ENCODE results near the gene RNF166.

RNF166 gene

DNA sequence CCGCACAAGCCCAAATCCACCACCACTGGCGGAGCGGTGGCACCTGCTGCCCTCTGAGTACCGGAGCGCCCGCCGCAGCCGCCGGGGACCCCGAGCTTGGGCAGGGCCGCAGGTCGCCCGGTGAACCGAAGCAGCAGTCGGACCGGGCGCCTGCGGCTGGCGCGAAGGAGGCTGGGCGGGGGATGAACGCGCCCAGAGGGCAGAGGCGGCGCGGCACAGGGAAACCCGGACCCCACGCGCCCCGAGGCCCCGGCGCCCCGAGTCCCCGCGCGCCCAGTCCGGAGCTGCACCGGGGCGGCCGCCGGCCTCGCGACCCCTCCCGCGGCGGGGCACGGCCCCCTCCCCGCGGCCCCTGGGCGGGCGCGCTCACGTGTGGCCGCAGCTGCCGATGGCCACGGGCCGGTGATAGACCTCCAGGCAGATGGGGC lies 393 bp downstream of the RNF166 start:
- no peak for FAIRE-seq

DNA sequence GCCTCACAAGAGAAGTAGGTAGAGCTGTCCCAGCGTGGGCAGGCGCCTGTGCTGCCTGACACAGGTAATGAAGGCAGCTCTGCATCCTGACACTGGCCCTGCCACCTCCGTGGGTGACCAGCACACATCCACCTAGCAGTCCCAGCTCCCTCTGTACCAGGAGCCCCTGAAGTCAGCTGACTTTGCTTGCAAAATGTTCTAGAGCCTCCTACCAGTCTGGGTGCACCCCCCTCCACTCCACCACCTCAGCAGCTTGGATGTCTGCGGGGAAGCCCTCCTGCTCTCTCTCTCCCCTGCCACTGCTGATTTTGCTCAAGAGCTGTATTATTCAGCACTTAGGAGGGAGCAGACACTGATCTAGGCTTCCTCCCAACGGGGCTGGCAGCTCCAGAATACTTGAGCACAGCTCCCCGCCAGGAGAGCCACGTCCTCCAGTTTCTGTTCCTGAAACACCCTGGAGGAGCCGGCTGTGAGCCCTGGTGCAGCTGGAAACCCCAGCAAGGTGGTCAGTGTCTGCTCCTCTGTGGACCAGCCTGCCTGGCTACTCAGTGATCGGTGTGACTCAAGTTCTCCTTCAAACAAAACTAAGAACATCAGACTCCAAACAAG lies 1.0 kb downstream of the RNF166 start:
- FAIRE-seq, result no peak

DNA sequence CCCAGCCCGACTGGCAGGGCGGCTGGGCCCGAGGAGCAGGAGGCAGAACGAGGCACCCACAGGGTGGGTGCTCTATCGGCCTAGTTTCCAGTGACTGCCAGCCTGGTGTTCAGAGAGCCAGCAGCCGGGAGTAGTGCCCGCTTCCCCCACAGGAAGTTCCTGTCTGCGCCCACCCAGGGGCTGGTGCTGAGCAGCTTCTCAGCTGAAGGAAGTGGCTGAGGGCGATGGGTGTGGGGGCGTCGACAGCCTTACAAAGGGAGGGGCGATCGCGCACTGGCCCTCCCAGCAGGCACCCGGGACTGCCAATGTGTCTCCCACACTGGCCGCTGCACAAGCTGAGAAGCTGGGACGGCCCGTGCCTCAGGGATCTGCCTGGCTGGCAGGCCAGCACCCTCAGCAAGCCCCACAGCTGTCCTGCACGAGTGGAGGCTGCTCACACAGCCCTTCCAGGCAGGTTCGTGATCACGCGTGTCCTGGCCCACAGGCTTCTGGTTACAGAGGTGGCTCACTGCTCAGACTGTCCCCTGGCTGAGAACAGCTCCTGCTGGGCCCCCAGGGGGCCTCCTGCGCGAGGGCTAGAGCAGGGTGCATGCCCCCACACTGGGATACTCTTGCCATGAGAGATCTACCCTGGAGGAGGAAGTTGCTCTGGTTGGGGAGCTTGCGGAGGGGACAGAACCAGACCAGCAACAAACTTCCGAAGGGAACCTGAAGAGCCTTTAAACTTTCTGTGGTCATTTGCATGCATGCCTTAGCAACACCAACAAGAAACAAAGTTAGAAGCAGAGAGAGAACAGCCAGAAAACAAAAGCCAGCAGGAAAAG lies 2.5 kb downstream of the RNF166 start:
- FAIRE-seq, result no peak

DNA sequence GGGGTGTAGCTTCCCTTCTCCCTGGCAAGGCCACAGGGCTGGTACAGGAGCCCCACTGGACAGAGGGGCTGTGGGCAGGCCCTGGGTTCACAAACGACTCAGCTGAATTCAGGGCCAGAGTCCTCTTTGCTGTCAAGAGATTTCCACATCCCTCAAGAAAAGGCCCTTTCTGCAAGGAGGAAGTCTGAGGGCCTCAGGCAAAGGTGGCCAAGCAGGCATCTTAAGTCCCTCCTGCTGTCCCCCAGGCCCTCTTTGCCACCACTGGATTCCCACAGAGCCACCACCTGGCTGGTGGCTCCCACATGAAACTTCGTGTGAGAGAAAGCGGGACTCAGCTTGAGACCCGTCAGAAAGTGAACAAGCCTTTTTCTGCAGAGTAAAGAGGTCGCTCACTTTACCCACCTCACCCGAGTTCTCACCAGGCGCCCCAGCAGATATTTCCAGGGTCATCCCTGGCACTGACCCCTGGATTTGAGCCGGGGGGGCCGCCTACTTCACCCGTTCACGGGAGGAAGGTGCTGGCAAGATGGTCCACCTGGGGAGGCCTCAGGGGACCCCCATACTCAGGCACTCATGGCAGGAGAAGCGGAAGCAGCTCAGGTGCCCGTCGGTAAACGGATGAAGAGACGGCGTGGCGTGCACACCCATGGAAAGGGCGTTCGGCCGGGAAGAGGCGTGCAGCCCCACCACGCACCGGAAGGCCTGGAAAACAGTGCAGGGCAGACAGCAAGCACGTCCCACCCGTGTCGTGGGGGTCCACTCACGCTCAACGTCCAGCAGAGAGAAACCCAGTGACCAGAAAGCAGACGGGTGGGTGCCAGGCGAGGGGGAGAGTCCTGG lies 3.6 kb downstream of the RNF166 start:
- no peak for FAIRE-seq

DNA sequence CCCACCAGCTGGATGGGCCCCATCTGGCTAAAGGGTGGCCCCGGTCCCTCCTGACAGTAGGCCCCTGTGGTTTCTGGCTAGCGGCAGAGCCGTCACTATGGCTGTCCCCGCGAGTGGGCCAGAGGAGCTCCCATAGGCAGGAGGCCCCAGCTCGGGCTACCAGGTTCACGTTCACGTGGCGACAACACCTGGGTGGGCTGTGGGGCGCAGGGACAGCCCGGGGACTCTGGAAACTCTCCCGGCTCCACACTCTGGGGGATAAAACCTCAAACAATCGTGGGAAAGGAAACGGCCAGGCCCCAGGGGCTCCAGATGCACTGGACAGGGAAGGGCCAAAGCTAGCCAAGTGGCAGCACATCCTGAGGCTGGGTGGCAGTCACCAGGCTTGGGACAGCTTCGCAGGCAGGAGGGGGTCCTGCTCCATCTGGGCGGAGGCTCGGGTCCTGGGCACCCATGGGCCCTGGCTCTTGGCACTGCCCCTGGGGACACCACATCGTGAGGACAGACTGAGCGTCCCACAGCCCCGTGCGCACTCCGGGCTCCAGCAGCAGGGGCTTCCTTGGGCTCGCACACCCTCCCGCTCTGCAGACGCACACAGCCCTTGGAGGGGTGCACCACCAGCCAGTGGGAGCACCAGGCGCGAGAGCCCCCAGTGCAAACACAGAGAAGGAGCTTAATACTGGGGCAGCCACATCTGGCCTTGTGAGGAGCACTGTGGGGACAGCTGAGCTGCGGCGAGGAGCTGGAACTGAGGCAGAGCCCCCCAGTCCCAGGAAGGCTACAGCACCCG lies 4.4 kb downstream of the RNF166 start:
- FAIRE-seq, result no peak

DNA sequence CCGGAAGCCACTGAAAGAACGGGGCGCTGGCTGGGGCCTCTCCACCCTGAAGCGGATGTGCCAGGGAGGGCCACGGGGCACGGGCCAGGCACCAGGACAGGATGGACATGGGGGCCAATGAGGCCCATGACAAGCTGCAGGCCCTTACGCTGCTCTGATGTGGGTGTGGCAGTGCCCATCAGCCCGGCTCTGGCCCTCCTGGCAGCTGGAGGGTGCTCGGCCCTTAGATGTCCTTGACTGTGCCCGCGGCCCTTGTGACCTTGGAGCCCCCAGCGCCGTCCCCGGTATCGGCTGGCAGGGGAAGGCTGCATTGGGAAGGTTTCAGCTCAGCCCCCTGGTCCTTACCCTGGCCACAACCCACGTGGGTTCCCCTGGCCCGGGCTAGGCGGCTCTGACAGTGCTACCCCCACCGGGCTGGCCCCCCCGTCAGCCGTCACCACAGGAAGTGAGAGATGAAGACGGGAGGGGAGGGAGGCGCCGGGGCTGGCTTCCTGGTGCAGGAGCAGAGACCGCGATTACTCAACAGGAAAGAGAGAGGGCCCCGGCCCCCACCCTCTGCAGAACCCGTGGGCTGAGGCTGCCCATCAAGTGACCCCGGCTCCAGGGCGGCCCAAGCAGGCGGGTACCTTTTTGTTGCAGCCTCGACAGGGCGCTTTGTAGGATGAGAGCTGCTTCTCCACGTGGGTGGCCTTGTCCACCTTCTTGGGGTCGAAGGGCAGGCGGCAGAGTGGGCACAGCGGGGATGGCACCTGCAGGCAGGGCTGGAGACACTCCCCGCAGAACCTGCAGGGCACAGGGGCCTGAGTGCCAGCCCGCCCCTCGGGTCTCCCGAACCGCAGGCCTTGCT lies 5.3 kb downstream of the RNF166 start:
- FAIRE-seq, result no peak

DNA sequence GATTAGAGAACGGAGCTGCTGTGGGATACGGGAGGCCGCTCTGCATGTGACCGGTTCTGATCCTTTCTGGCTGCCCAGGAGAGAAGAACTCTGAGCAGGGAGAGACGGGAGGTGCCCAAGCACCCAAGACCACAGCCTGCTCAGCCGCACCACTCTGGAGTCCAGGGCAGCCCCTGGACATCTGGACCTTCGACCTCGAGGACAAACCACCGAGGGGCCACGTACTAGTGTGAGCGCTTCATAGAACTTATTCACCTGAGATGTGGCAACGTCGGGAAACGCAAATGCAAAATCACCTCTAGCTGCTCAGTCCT lies 5.9 kb downstream of the RNF166 start:
- no peak for FAIRE-seq

DNA sequence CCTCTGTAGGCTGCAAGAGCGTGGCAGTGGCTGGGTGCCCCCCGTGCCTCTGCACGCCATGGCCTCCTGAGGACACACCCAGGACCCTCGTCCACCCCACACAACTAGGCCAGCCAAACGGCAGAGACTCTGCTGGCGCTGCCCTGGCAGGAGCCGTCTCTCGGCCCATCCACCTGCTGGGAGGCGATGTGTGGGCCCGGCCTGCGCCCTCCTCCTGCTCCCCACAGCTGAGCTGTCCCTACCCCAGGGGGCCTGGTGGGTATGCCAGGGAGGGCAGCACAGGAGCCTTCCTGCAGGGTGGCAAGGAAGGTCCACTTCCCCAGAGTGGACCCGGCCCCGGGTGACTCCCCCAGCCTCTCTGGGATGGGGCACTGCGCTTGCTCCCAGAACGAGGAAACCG lies 7.0 kb downstream of the RNF166 start:
- FAIRE-seq, result no peak

DNA sequence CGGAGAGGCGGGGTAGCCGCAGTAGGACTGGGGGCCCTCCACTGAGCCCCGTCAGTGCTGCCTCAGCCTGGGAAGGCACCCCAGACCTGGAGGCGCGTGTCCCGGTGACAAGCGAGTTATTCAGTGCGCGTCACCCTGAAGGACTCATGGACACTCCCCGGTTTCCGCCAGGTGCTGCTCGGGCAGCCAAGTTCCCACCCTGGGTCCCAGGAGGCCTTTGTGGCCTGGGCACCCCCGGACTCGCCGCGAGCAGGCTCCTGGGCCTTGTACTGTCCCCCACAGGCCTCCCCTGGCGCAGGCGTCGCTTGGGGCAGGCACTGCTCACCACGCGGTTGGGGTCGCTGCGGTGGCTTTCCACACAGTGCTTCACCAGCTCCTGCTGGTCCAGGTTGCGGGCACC lies 7.6 kb downstream of the RNF166 start:
- FAIRE-seq, result no peak

DNA sequence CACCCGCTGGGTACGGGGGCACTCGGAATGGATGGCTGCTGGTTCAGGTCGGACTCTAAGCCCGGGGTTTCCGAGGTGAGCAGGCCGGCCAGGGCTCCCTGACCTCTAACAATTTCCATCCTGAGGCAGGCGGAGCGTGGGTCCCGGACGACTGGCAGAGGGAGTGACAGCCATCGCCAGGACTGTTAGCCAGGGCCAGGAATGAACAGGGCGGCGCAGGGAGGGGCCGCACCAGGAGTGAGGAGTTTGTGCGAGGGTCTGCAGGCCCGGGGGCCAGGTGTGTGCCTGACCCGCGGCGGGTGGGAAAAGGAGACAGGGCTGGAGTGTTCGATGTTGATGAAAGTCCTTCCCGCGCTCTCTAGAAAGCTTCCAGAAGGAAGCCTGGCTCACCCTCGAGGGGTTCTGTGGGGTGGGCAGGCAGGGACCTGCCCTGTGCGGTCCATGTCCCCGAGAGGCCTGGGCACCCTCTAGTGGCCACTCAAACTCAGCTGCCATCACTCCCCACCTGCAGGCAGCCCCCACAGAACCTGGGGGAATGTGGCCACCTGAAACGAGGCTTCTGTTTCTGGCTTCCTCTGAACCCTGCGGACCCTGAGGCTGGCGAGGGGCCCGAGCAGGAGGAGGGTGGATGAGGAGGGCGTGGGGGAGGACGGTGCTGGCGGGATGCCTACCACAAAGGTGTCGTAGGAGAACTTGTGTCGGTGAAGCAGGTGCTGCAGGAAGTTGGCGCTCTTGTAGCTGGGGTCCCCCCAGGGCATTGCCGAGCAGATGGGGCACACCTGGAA lies 8.2 kb downstream of the RNF166 start:
- FAIRE-seq, result no peak

DNA sequence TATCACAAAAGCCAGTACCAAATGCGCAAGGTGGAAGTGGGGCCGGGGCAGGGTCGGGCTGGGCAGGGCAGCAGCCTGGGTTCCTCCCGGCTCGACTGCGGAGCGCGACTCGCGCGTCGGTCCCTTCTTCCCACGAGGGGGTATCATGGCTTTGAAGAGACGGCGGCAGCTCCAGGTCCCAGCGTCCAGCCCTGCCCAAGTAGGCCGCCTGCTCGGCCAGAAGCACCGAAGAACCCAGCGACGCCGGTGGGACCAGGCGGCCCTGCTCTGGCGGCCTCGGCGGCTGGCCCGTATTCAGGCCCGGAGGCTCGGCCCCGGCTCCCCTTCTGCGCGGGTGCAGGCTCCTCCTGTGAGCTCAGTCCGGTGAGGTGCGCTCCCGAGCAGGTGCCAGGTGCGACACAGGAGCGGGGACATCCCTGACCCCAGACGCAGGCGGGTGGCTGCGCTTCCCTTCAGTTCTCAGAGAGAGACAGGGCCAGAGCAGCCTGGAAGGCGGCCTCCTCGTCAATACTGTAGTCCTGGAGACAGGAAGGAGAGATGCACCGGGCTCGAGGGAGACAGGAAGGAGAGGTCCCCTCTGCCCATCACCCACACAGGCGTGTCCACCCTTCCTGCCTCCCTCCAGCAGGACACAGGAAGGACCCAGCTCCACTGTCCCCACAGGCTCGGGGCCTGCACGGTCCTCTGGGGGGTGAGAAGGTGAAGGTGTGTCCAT lies 8.9 kb downstream of the RNF166 start:
- FAIRE-seq, result no peak

DNA sequence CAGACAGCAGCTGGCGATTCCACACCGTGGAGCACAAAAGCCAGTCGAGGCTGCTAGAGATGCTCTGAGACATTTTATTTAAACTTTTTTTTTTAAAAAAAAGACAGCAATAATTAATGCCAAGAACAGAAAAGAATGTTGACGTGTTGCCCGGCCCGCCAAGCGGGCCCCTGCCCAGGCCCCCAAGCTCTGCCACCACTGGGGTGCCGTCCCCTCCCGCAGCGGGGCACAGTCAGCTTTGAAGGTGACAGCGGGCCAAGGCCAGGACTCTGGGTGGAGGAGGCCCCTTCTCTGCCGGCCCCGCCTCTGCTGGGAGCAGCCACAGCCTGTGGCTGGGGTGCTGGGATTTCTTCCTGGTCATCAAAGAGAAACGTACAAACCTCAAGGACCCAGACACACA lies 9.8 kb downstream of the RNF166 start:
- no peak for FAIRE-seq

DNA sequence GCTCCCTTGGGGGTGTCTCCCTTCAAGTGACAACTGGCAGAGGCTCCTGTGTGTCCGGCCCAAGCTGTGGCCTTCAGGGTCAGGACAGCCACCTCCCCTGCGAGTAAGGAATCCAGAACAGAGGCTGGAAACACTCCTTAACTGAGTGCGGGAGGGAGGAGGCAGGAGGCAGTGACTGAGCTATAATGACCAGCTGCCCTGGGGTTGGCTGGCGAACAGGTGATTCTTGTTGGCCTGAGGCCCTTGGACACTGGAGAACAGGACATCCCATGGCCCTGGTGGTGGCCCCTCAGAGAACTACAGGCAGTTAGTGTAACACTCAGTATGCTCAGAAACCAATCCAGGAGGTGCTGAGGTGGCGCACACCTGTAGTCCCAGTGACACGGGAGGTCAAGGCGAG lies 10.5 kb downstream of the RNF166 start:
- FAIRE-seq, result no peak

DNA sequence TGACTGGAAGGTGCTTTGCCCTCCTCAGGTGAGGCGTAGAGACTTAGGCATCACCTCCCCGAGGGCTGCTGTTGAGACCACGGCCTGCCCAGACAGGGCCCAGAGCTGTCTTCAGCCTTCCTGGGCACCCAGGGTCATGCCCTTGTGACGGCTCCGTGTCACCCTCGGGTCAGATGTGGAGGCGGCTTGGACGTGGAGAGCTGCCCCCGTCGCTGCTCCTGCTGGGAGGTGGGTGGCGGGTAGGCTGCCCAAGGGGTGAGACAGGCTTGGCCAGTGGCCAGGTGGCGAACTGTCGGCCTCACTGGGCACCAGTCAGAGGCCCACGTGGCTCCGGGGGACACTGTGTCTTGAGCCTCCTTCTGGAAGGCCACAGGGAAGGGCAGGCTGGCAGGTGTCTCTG lies 11.0 kb downstream of the RNF166 start:
- FAIRE-seq, result no peak

DNA sequence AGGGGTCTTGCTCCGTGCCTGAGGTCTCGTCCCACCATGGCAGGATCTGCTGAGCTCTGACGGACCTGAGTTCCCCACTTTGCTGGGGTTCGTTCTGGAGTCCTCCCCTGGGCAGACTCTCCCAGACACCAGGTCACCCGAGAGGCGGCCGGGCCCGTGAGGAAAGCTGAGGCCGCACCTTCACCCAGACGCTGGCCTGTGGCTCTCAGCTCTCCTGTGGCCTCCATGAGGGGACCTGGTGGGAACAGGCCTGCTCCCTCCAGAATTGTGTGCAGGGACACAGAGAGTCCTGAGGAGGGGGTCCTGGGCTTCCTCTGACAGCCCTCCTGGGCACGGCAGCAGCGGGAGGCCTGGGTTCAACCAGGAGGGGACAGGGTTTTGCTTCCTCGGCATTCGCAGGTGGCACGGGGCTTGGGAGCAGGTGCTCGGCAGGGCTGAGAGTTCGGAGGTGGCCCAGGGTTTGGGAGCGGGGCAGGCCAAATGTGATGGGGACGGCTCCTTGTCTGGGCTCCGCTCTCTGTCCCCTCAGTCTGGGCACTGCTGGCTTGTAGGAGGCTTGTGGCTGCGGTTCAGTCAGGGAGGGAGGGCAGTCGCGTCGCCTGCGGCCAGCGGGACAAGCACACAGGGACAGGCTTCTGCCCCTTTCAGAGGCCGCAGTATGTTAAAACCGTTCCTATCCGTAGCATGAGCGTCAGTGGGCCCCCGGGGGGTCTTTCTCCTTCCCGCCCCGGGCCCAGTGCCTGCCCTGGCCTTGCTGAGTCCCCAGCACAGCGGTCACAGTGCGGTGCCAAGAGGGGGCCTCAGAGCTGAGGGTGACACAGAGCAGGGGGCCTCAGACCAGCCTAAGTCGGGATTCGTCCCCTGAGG lies 11.8 kb downstream of the RNF166 start:
- FAIRE-seq, result no peak

DNA sequence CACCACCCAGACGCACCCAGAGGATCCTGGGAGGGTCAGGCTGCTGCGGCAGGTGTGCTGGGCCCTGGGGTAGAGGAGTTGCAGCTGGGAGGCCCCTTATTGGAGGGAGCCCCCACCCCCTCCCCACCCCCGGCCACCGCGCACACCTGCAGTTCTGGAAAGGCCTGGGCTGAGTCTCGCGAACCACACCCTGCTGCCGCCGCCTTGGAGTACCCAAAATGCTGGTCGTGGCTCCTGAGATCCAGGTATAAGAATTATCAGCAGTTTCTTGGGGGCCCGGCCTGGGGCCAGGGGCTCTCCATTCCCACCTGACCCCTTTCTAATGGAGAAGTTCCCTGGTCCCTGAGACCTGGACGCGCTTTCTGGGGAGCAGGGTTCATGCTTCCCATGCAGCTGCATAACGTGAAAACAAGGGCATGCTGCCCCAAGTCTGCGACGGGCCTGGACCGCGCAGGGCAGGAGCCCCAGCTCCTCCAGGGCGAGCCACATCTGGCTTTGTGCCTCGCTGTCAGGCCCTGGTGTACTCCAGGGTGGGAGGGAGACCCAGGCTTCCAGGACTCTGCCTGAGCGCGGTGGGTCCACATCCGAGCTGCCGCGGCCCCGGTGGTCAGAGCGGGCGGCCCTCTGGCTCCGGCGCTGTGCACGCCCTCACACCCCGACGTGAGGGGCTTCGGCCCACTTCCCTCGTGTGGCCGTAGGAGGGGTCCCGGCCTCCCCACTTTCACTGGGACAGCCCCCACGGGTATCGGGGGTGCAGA lies 12.6 kb downstream of the RNF166 start:
- FAIRE-seq, result no peak

DNA sequence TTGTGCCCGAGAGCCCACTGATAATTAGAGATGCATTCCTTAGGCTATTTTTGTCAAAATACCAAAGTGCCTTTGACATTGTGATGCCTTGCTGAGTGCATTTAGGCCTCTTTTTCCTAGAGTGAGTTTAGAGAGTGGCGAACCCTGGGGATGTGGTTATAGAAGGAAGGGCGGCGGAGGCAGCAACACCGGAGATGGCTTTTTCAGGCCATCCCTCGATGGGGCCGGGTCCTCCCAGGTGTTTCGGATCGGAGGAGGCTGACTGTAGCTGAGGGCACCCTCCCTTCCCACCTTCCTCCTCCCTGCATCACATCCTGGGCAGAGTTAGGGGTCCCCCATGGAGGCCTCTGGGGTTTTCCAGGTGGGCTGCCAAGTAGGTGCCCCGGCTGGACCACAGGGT lies 13.3 kb downstream of the RNF166 start:
- no peak for FAIRE-seq

DNA sequence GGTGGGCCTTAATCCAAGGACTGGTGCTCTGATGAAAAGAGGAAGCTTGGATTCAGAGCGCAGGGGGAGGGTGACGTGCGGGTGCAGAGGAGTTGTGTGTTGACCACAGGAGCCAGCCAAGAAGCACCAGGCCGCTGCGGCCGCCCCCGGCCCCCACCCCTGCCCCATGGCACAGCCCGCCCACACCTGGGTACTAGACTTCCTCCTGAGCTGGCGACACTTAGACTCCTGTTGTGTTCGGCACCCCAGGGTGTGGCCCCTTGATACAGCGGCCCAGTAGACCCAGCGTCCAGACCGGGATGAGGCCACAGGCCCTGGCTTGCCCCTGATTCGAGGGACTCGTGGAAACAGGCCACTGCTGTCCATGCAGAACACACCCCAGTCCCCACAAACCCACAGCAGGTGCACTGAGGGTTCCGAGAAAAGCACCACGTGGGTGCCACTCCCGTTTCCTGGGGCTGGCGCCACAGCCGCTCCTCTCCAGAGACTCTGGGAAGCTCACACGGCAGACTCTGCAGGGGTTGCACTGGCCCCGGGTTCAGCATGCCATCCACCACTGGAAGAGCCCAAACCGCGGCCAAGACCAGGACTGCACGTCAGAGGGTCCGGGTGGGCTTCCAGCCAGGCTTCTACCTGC lies 14.2 kb downstream of the RNF166 start:
- no peak for FAIRE-seq

Measured in endometrium (tissue), 2 donors.